IMR-90 (cell line): ENCODE results near the gene EPS8. TPM values are rescaled to one million over a fixed set of nuclear protein-coding genes. Genes with fewer than 3 reads are reported as not detected.
A peak's percentile ranks its signal among the peaks of the same experiment; 100 is the strongest.

Source experiments
- ATAC-seq: fragments of 200-7000 bp; cut with Tn5 transposase; 2 replicates; pipeline ENCODE4 v1.9.1; 2020; ENCODE audit warnings: low read depth, mild to moderate bottlenecking, moderate library complexity
- BruUV-seq: library from RNA; stranded (reverse); fragments of 400-500 nt; replicated peaks from 2 replicates; lab custom pipeline; 2021; lab: Mats Ljungman, UMichigan
- CTCF ChIA-PET: fragments of 300-600 bp; formaldehyde crosslinking; extraction: SDS; loops from one replicate; lab custom pipeline; 2021; ENCODE audit warnings: antibody characterized with exemption; lab: Yijun Ruan, JAX
- POLR2A ChIA-PET: fragments of 300-600 bp; sonication (Branson Sonifier 250); formaldehyde crosslinking; loops from one replicate; lab custom pipeline; 2022; ENCODE audit warnings: antibody characterized with exemption; ENCODE audit not compliant: unreplicated experiment; lab: Charles Lee
- DNase-seq: peaks from one replicate; pipeline ENCODE4 v3.0.0; 2013
- H2AFZ ChIP-seq: replicated peaks from 2 replicates; pipeline ENCODE3; 2013; ENCODE audit warnings: low read length, mild to moderate bottlenecking; ENCODE audit not compliant: poor library complexity
- H2AK5ac ChIP-seq: 2 replicates; pipeline ENCODE4 v1.6.1; 2013; ENCODE audit warnings: low read depth, low read length, inconsistent platforms
- H2AK9ac ChIP-seq: replicated peaks from 2 replicates; pipeline ENCODE3; 2013; ENCODE audit warnings: mild to moderate bottlenecking, low read depth, low read length, moderate library complexity; ENCODE audit not compliant: poor library complexity
- H2BK120ac ChIP-seq: 2 replicates; pipeline ENCODE4 v1.6.1; 2013; ENCODE audit warnings: low read depth, low read length, inconsistent platforms
- H2BK15ac ChIP-seq: 3 replicates; pipeline ENCODE4 v1.6.1; 2013; ENCODE audit warnings: low read depth, low read length, inconsistent platforms
- H2BK20ac ChIP-seq: 2 replicates; pipeline ENCODE4 v1.6.1; 2013; ENCODE audit warnings: low read depth, mild to moderate bottlenecking, inconsistent platforms, low read length, moderate library complexity
- H2BK5ac ChIP-seq: 2 replicates; pipeline ENCODE4 v1.6.1; 2013; ENCODE audit warnings: mild to moderate bottlenecking, low read depth, low read length, inconsistent platforms; ENCODE audit not compliant: poor library complexity, severe bottlenecking
- H3K14ac ChIP-seq: replicated peaks from 2 replicates; pipeline ENCODE4 v1.6.1; 2013; ENCODE audit warnings: low read depth, low read length, inconsistent platforms
- H3K18ac ChIP-seq: 2 replicates; pipeline ENCODE4 v1.6.1; 2013; ENCODE audit warnings: low read depth, low read length, control low read depth
- H3K23ac ChIP-seq: 2 replicates; pipeline ENCODE4 v1.6.1; 2013; ENCODE audit warnings: low read depth, low read length, inconsistent platforms
- H3K27ac ChIP-seq: 2 replicates; pipeline ENCODE4 v1.5.1; 2013; ENCODE audit warnings: mild to moderate bottlenecking, control low read depth, low read length; ENCODE audit not compliant: insufficient read depth
- H3K27me3 ChIP-seq: 2 replicates; pipeline ENCODE4 v1.6.1; 2013; ENCODE audit warnings: low read length; ENCODE audit not compliant: control insufficient read depth, insufficient read depth
- H3K36me3 ChIP-seq: 2 replicates; pipeline ENCODE4 v1.6.1; 2013; ENCODE audit warnings: low read length, mixed read lengths; ENCODE audit not compliant: control insufficient read depth, insufficient read depth
- H3K4ac ChIP-seq: 2 replicates; pipeline ENCODE4 v1.6.1; 2013; ENCODE audit warnings: low read depth, low read length, inconsistent platforms
- H3K4me1 ChIP-seq: 2 replicates; pipeline ENCODE4 v1.6.1; 2013; ENCODE audit warnings: low read length, mixed read lengths; ENCODE audit not compliant: control insufficient read depth, insufficient read depth
- H3K4me2 ChIP-seq: 2 replicates; pipeline ENCODE4 v1.6.1; 2013; ENCODE audit warnings: low read depth, mild to moderate bottlenecking, control low read depth, low read length, moderate library complexity
- H3K4me3 ChIP-seq: 2 replicates; pipeline ENCODE4 v1.5.1; 2013; ENCODE audit warnings: low read depth, mild to moderate bottlenecking, control low read depth, low read length, moderate library complexity; ENCODE audit not compliant: insufficient read depth
- H3K56ac ChIP-seq: 2 replicates; pipeline ENCODE4 v1.6.1; 2013; ENCODE audit warnings: low read length, inconsistent platforms; ENCODE audit not compliant: insufficient read depth; ENCODE audit errors: extremely low read depth
- H3K79me1 ChIP-seq, 2 experiments: 2 replicates each; pipeline ENCODE4 v1.6.1; 2013; ENCODE audit warnings: low read length in 2 of 2, inconsistent platforms in 1 of 2, low read depth in 1 of 2
- H3K9ac ChIP-seq: 2 replicates; pipeline ENCODE4 v1.6.1; 2013; ENCODE audit warnings: low read depth, low read length, control low read depth
- H3K9me1 ChIP-seq: 2 replicates; pipeline ENCODE4 v1.6.1; 2013; ENCODE audit warnings: low read length, inconsistent platforms; ENCODE audit not compliant: insufficient read depth
- H3K9me3 ChIP-seq: 2 replicates; pipeline ENCODE4 v1.6.1; 2013; ENCODE audit warnings: low read length; ENCODE audit not compliant: control insufficient read depth, insufficient read depth
- H4K20me1 ChIP-seq: 2 replicates; pipeline ENCODE4 v1.6.1; 2013; ENCODE audit warnings: low read length, inconsistent platforms; ENCODE audit not compliant: insufficient read depth
- H4K5ac ChIP-seq: 2 replicates; pipeline ENCODE4 v1.6.1; 2013; ENCODE audit warnings: mild to moderate bottlenecking, low read depth, low read length, control low read depth
- H4K8ac ChIP-seq, 2 experiments: 2 replicates each; pipeline ENCODE4 v1.6.1; 2013; ENCODE audit warnings: low read depth in 2 of 2, low read length in 2 of 2, control low read depth in 1 of 2, inconsistent platforms in 1 of 2
- H4K91ac ChIP-seq: 2 replicates; pipeline ENCODE4 v1.6.1; 2013; ENCODE audit warnings: low read depth, low read length, inconsistent platforms; ENCODE audit not compliant: insufficient read depth
- BHLHE40 ChIP-seq: fragments of 150-350 bp; IDR thresholded peaks from 2 replicates; pipeline ENCODE4 v1.6.1; 2016; ENCODE audit warnings: mild to moderate bottlenecking, low read depth, low read length
- CEBPB ChIP-seq: IDR thresholded peaks from 2 replicates; pipeline ENCODE4 v1.6.1; 2012; ENCODE audit warnings: low read depth, low read length, improper control_type of control experiment
- CHD1 ChIP-seq: IDR thresholded peaks from 2 replicates; pipeline ENCODE4 v1.6.1; 2012; ENCODE audit warnings: low read depth, low read length, improper control_type of control experiment
- CTCF ChIP-seq: conservative IDR thresholded peaks from 2 replicates; pipeline ENCODE4 v1.5.1; 2012; ENCODE audit warnings: mild to moderate bottlenecking, low read depth, low read length, improper control_type of control experiment
- FOS ChIP-seq: fragments of 150-350 bp; IDR thresholded peaks from 2 replicates; pipeline ENCODE4 v1.6.1; 2016; ENCODE audit warnings: low read depth, low read length
- MAFK ChIP-seq: IDR thresholded peaks from 2 replicates; pipeline ENCODE4 v1.6.1; 2012; ENCODE audit warnings: low read depth, low read length, improper control_type of control experiment
- MAZ ChIP-seq: IDR thresholded peaks from 2 replicates; pipeline ENCODE4 v1.6.1; 2012; ENCODE audit warnings: low read depth, mild to moderate bottlenecking, low read length, improper control_type of control experiment, moderate library complexity, borderline replicate concordance
- MXI1 ChIP-seq: IDR thresholded peaks from 2 replicates; pipeline ENCODE4 v1.6.1; 2012; ENCODE audit warnings: low read depth, mild to moderate bottlenecking, low read length, moderate library complexity, borderline replicate concordance
- NFE2L2 ChIP-seq: fragments of 150-350 bp; IDR thresholded peaks from 2 replicates; pipeline ENCODE4 v1.6.1; 2016; ENCODE audit warnings: low read depth, mild to moderate bottlenecking, low read length
- POLR2A ChIP-seq: IDR thresholded peaks from 2 replicates; pipeline ENCODE4 v1.6.1; 2012; ENCODE audit warnings: mild to moderate bottlenecking, low read depth, low read length
- RAD21 ChIP-seq: IDR thresholded peaks from 2 replicates; pipeline ENCODE4 v1.6.1; 2012; ENCODE audit warnings: low read length, improper control_type of control experiment
- RCOR1 ChIP-seq: IDR thresholded peaks from 2 replicates; pipeline ENCODE4 v1.6.1; 2012; ENCODE audit warnings: mild to moderate bottlenecking, low read length, improper control_type of control experiment; ENCODE audit not compliant: insufficient replicate concordance
- RFX5 ChIP-seq: IDR thresholded peaks from 2 replicates; pipeline ENCODE4 v1.8.0; 2012; ENCODE audit warnings: low read depth, mild to moderate bottlenecking, low read length, moderate library complexity
- SMC3 ChIP-seq: fragments of 150-350 bp; IDR thresholded peaks from 2 replicates; pipeline ENCODE4 v1.6.1; 2016; ENCODE audit warnings: low read depth, mild to moderate bottlenecking, antibody characterized with exemption, low read length, moderate library complexity
- WGBS, 2 experiments: methylation state at CpG; one replicate each; pipeline versions ENCODE4 v1.1.5 to v1.1.7; 2013; ENCODE audit warnings: missing lambda C conversion rate in 2 of 2; ENCODE audit not compliant: insufficient read length in 1 of 2; ENCODE audit errors: extremely low coverage in 2 of 2; 5-methylcytosine and 5-hydroxymethylcytosine counted together
- dilution Hi-C: fragments of 300-500 bp; cut with HindIII; formaldehyde crosslinking; loops from one replicate; pipeline ENCODE4 v1.14.3; 2018; ENCODE audit warnings: low sequenced_read_pairs; ENCODE audit not compliant: unreplicated experiment
- in situ Hi-C: fragments of 300-500 bp; cut with MboI; formaldehyde crosslinking; loops from 3 replicates; pipeline ENCODE4 v1.14.3; 2019; ENCODE audit warnings: low sequenced_read_pairs, inconsistent platforms, mixed read lengths
- intact Hi-C: fragments of 100-400 bp; cut with micrococcal nuclease; formaldehyde crosslinking; loops from 2 replicates; pipeline ENCODE4 v1.10.0; 2022
- polyA plus RNA-seq, 3 experiments: library from polyadenylated mRNA; depleted of rRNA; stranded (reverse); fragments of >200 nt; gene quantifications; 2 replicates each; pipeline ENCODE4 v1.2.3, GENCODE V29; 2012; ENCODE audit warnings: low replicate concordance in 1 of 3
- total RNA-seq: library from RNA; depleted of rRNA; stranded (reverse); fragments of >200 nt; gene quantifications from 2 replicates; pipeline ENCODE4 v1.2.3, GENCODE V29; 2012
- TF ChIP-seq, protein P1 (sequence below): fragments of 150-350 bp; IDR thresholded peaks from 2 replicates; pipeline ENCODE4 v1.6.1; 2017; ENCODE audit warnings: mild to moderate bottlenecking, antibody characterized with exemption, low read length, low read depth
- TF ChIP-seq, protein P2 (sequence below): fragments of 150-350 bp; IDR thresholded peaks from 2 replicates; pipeline ENCODE4 v1.6.1; 2016; ENCODE audit warnings: low read depth, mild to moderate bottlenecking, low read length, moderate library complexity, borderline replicate concordance

EPS8 gene
- total and polyA plus RNA-seq, 2 of the 4 experiments (the other 2 are of a cell fraction): 45.1 to 104 TPM

GRCh38 chr12:15625075-15625474 lies 164.1 kb downstream of the EPS8 start:
- TF ChIP-seq MAZ: no peak
- TF ChIP-seq, protein P1, sequence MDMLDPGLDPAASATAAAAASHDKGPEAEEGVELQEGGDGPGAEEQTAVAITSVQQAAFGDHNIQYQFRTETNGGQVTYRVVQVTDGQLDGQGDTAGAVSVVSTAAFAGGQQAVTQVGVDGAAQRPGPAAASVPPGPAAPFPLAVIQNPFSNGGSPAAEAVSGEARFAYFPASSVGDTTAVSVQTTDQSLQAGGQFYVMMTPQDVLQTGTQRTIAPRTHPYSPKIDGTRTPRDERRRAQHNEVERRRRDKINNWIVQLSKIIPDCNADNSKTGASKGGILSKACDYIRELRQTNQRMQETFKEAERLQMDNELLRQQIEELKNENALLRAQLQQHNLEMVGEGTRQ: no peak
- TF ChIP-seq BHLHE40: no peak
- no peak for TF ChIP-seq CHD1
- TF ChIP-seq RFX5: no peak
- TF ChIP-seq RAD21: no peak
- no peak for TF ChIP-seq SMC3
- no peak for TF ChIP-seq CEBPB
- TF ChIP-seq MAFK: no peak
- no peak for TF ChIP-seq NFE2L2
- TF ChIP-seq, protein P2, sequence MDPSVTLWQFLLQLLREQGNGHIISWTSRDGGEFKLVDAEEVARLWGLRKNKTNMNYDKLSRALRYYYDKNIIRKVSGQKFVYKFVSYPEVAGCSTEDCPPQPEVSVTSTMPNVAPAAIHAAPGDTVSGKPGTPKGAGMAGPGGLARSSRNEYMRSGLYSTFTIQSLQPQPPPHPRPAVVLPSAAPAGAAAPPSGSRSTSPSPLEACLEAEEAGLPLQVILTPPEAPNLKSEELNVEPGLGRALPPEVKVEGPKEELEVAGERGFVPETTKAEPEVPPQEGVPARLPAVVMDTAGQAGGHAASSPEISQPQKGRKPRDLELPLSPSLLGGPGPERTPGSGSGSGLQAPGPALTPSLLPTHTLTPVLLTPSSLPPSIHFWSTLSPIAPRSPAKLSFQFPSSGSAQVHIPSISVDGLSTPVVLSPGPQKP: no peak
- no peak for TF ChIP-seq MXI1
- no peak for TF ChIP-seq RCOR1
- TF ChIP-seq FOS: no peak
- TF ChIP-seq CTCF: no peak
- TF ChIP-seq POLR2A: no peak
- Histone ChIP-seq H2BK20ac (no peak overlapping the region; the same call in 1 of the 2 replicates), H2BK120ac (no peak overlapping the region), H3K36me3 (0 out of 2 replicates have a peak, but pooled peaks cover 2% of the 10 kb centered on the region), H4K91ac (no peak overlapping the region), H2BK5ac (no peak overlapping the region), H3K9ac (no peak overlapping the region), H3K14ac (0 out of 2 replicates have a peak overlapping the region, but pooled peaks have one; percentile 31), H2AK5ac (no peak overlapping the region), H3K9me1 (peaks cover 4% of the 10 kb centered on the region; the same call in 1 of the 2 replicates), H4K5ac (no peak overlapping the region), H3K27ac (no peak overlapping the region), H3K18ac (no peak overlapping the region; the same call in 1 of the 2 replicates), H3K4me1 (peaks cover 8% of the 10 kb centered on the region), H2BK15ac (no peak overlapping the region), H3K4ac (no peak overlapping the region), H3K4me3 (no peak overlapping the region), H2AFZ (no peak overlapping the region), H4K20me1 (no peaks in the 10 kb centered on the region), H3K56ac (no peak overlapping the region), H3K23ac (no peak overlapping the region), H3K4me2 (no peak overlapping the region), H3K9me3 (no peaks in the 10 kb centered on the region), H3K79me1 (peaks cover 2 to 14% of the 10 kb centered on the region in 2 experiments; a peak in 2 of 4 replicates), H2AK9ac (no peak overlapping the region), H4K8ac (no peak overlapping the region), H3K27me3 (no peaks in the 10 kb centered on the region)
- dilution Hi-C loops: no loop called here
- BruUV-seq: no TSS peak
- DNase-seq (no peak), ATAC-seq (no peak)
- CTCF ChIA-PET: no interaction called here
- WGBS, 2 experiments: 91% methylated on average over 1 of the region's 2 CpGs; no CpG with 5 or more reads in 1 of the 2 experiments
- intact Hi-C loops: no loop called here
- POLR2A ChIA-PET: no interaction called here
- in situ Hi-C loops: no loop called here
